AG04450 (cell line): ENCODE measurements around the gene CSNK1A1L. TPM values are rescaled to one million over a fixed set of nuclear protein-coding genes. Genes with fewer than 3 reads are reported as not detected.

Experiments used
- CTCF ChIA-PET: fragments of 300-600, 350-600 bp; formaldehyde crosslinking; extraction: SDS; loops from one replicate; lab custom pipeline; 2022; ENCODE audit warnings: antibody characterized with exemption, inconsistent platforms; lab: Charles Lee
- POLR2A ChIA-PET: fragments of 350-600 bp; formaldehyde crosslinking; extraction: SDS; loops from one replicate; lab custom pipeline; 2021; ENCODE audit warnings: antibody characterized with exemption, inconsistent platforms; lab: Yijun Ruan, JAX
- DNase-seq: peaks from one replicate; pipeline ENCODE4 v3.0.0-alpha.2; 2011; ENCODE audit warnings: low read depth, low spot score
- H3K27ac ChIP-seq: one replicate; pipeline ENCODE4 v1.5.1; 2012; ENCODE audit warnings: low read depth, low read length, control low read depth
- H3K27me3 ChIP-seq: one replicate; pipeline ENCODE4 v1.6.0; 2012; ENCODE audit warnings: low read length; ENCODE audit not compliant: control insufficient read depth, insufficient read depth
- H3K4me3 ChIP-seq: 2 replicates; pipeline ENCODE4 v1.5.1; 2011; ENCODE audit warnings: mild to moderate bottlenecking, low read depth, low read length, control low read depth
- H3K9me3 ChIP-seq: 2 replicates; pipeline ENCODE4 v1.5.1; 2012; ENCODE audit warnings: low read length; ENCODE audit not compliant: control insufficient read depth, insufficient read depth
- CTCF ChIP-seq: IDR thresholded peaks from 2 replicates; pipeline ENCODE4 v1.5.1; 2011; ENCODE audit warnings: low read depth, low read length, control low read depth, inconsistent platforms
- polyA plus RNA-seq: library from polyadenylated mRNA; depleted of rRNA; stranded (reverse); fragments of >200 nt; gene quantifications from 2 replicates; pipeline ENCODE4 v1.2.3, GENCODE V29; 2011

CSNK1A1L gene
- polyA plus RNA-seq, 1 experiment: not detected

GRCh38 chr13:37094099-37094498 is 11.4 kb downstream of the CSNK1A1L start:
- DNase-seq: no peak
- Histone ChIP-seq H3K27ac (no peak overlapping the region), H3K4me3 (no peak overlapping the region), H3K9me3 (no peaks in the 10 kb centered on the region), H3K27me3 (no peaks in the 10 kb centered on the region)
- ChIA-PET POLR2A (no interaction called here), CTCF (interaction anchor here (1.2 kb wide), 1 partner anchor 509 kb away, joined by 4 read pairs; no protein-coding TSS in a partner anchor)
- TF ChIP-seq CTCF: no peak

- ChIA-PET CTCF (interaction anchor here (1.1 kb wide), 1 partner anchor 511 kb away, joined by 5 read pairs; no protein-coding TSS in a partner anchor), POLR2A (no interaction called here)
- no peak for TF ChIP-seq CTCF
These were observed 13.6 kb downstream of the CSNK1A1L start for GRCh38 chr13:37091835-37092234.

GRCh38 chr13:37090912-37091311 is 14.6 kb downstream of the CSNK1A1L start:
- no peak overlapping the region for H3K4me3 ChIP-seq
- no peak for TF ChIP-seq CTCF
- no peak for DNase-seq
- no peaks in the 10 kb centered on the region for H3K9me3 ChIP-seq
- CTCF ChIA-PET: no interaction called here
- POLR2A ChIA-PET: interaction anchor here (0.7 kb wide), 1 partner anchor 253 kb away, joined by 3 read pairs; no protein-coding TSS in a partner anchor
- no peaks in the 10 kb centered on the region for H3K27me3 ChIP-seq
- no peak overlapping the region for H3K27ac ChIP-seq

More at GRCh38 chr13:37091835-37092234, 13.6 kb downstream of the CSNK1A1L start:
- Histone ChIP-seq H3K9me3 (no peaks in the 10 kb centered on the region), H3K27me3 (no peaks in the 10 kb centered on the region), H3K27ac (no peak overlapping the region), H3K4me3 (no peak overlapping the region)
- no peak for DNase-seq

GRCh38 chr13:37089495-37089894 is 16.0 kb downstream of the CSNK1A1L start:
- no peaks in the 10 kb centered on the region for H3K9me3 ChIP-seq
- H3K4me3 ChIP-seq: no peak overlapping the region
- ChIA-PET POLR2A (no interaction called here), CTCF (no interaction called here)
- H3K27ac ChIP-seq: no peak overlapping the region
- H3K27me3 ChIP-seq: no peaks in the 10 kb centered on the region
- no peak for TF ChIP-seq CTCF
- DNase-seq: no peak

- Histone ChIP-seq H3K4me3 (no peak overlapping the region), H3K27me3 (no peaks in the 10 kb centered on the region), H3K9me3 (no peaks in the 10 kb centered on the region), H3K27ac (no peak overlapping the region)
- CTCF ChIA-PET: no interaction called here
- DNase-seq: no peak
- POLR2A ChIA-PET: no interaction called here
- no peak for TF ChIP-seq CTCF
These were observed 18.0 kb downstream of the CSNK1A1L start for GRCh38 chr13:37087486-37087885.
